Activated T-cell treated with anti-CD3 and anti-CD28 coated beads, Interleukin-2, amount 50 U/mL, for 48 hours (primary cell): ENCODE data around the gene ECSCR.
"Not testable (repeated sequence)": the region's sequence is repeated elsewhere in the genome, so short reads cannot be mapped to it uniquely, and the experiment has no call there.

Experiments
- DNase-seq, 2 experiments: peaks; one replicate each; pipeline ENCODE4 v3.0.0-alpha.2; 2020

ECSCR gene

GRCh38 chr5:139462586-139463276, at the start of gene ECSCR:
TSS of gene ECSCR (minus strand) at chr5:139462743. CDS start at chr5:139462670, 73 bp downstream.
- DNase-seq, result no peak

GRCh38 chr5:139504722-139505121, 42.2 kb upstream of the ECSCR start:
- DNase-seq, result not testable (repeated sequence)

GRCh38 chr5:139503879-139504278, 41.3 kb upstream of the ECSCR start:
- not testable (repeated sequence) for DNase-seq

- not testable (repeated sequence) for DNase-seq
Observed at GRCh38 chr5:139503036-139503817, 40.7 kb upstream of the ECSCR start.

GRCh38 chr5:139501381-139501780, 38.8 kb upstream of the ECSCR start:
- DNase-seq, result no peak

- peak in 1 of 2 experiments; percentile 35 for DNase-seq
Observed at GRCh38 chr5:139495638-139496435, 33.3 kb upstream of the ECSCR start.

GRCh38 chr5:139494832-139495231, 32.3 kb upstream of the ECSCR start:
- DNase-seq, result no peak

GRCh38 chr5:139494256-139494655, 31.7 kb upstream of the ECSCR start:
- DNase-seq, result no peak

- no peak for DNase-seq
Observed at GRCh38 chr5:139492700-139493192, 30.2 kb upstream of the ECSCR start.

GRCh38 chr5:139488260-139488659, 25.7 kb upstream of the ECSCR start:
- no peak for DNase-seq

GRCh38 chr5:139486201-139486600, 23.7 kb upstream of the ECSCR start:
- no peak for DNase-seq

- peak; percentile 65 to 71 for DNase-seq
Observed at GRCh38 chr5:139482890-139483208, 20.3 kb upstream of the ECSCR start.

- peak; percentile 76 to 79 for DNase-seq
Observed at GRCh38 chr5:139482050-139482889, 19.7 kb upstream of the ECSCR start, which contains the start of gene STING1. TSS of gene STING1 (minus strand) at chr5:139482758. CDS start at chr5:139481704, 1,054 bp downstream.

- DNase-seq, result no peak
Observed at GRCh38 chr5:139481580-139482049, 19.1 kb upstream of the ECSCR start.

GRCh38 chr5:139481122-139481533, 18.6 kb upstream of the ECSCR start:
- DNase-seq, result peak; percentile 54 to 62

GRCh38 chr5:139479729-139480128, 17.2 kb upstream of the ECSCR start:
- not testable (repeated sequence) for DNase-seq

- not testable (repeated sequence) for DNase-seq
Observed at GRCh38 chr5:139478657-139479423, 16.3 kb upstream of the ECSCR start.

- DNase-seq, result no peak
Observed at GRCh38 chr5:139475865-139476617, 13.5 kb upstream of the ECSCR start.

GRCh38 chr5:139474890-139475791, 12.6 kb upstream of the ECSCR start:
- peak in 1 of 2 experiments; percentile 34 for DNase-seq
